Neural progenitor cell (in vitro differentiated cells): ENCODE results near the gene PRDM16.

Experiments
- EZH2 ChIP-seq: fragments of 200-600 bp; sonication (generic); IDR thresholded peaks from 2 replicates; pipeline ENCODE4 v1.6.1; 2017; ENCODE audit warnings: antibody characterized with exemption, mild to moderate bottlenecking, moderate library complexity
- EZH2phosphoT487 ChIP-seq: fragments of 200-600 bp; sonication (generic); IDR thresholded peaks from 2 replicates; pipeline ENCODE4 v1.6.1; 2017; ENCODE audit warnings: antibody characterized with exemption
- TF ChIP-seq, protein P1 (sequence below): fragments of 200-600 bp; sonication (generic); IDR thresholded peaks from 2 replicates; pipeline ENCODE4 v1.5.1; 2017; ENCODE audit warnings: antibody characterized with exemption, mild to moderate bottlenecking

DNA sequence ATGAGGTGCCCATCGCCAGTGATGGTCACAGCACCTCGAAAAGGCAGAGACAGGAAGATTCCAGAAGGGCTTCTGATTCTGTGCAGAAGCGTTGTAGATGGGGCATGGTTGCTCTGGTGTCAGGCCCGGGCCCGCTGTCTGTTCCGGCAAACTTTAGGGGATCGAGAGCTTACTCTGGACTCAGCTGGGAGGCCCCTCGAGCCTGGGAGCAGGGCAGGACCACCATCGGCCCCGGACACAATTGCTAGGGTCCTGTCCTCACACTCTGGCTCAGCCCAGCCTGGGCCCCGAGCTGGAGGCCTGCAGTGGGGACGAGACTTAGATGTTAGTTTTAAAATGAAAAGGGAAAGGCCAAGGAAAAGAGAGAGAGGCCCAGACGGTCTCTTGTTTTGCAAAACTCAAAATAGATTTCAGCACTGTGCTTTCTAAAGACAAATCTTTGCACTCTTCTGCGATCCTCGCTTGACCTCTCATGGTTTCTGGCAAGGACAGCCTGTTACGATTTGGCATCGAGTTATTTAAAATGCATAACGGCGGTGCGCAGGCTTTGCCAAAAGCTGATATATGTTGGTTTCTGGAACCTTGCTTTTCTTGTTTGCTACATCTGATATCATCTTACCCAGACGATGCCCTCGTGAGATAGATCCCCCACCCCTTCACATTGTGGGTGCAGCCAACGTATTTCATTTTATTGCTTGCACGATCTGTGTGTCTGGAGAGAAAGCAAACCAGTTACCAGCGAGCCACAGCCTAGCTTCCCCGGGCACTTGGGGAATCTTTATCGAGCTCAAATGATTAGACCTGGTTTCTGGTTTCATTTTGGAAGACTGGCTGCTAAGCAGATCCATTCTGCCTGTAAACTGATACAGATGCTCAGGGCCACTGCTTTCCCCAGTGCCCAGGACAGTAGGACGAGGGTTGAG lies 58.0 kb downstream of the PRDM16 start:
- TF ChIP-seq, protein P1, sequence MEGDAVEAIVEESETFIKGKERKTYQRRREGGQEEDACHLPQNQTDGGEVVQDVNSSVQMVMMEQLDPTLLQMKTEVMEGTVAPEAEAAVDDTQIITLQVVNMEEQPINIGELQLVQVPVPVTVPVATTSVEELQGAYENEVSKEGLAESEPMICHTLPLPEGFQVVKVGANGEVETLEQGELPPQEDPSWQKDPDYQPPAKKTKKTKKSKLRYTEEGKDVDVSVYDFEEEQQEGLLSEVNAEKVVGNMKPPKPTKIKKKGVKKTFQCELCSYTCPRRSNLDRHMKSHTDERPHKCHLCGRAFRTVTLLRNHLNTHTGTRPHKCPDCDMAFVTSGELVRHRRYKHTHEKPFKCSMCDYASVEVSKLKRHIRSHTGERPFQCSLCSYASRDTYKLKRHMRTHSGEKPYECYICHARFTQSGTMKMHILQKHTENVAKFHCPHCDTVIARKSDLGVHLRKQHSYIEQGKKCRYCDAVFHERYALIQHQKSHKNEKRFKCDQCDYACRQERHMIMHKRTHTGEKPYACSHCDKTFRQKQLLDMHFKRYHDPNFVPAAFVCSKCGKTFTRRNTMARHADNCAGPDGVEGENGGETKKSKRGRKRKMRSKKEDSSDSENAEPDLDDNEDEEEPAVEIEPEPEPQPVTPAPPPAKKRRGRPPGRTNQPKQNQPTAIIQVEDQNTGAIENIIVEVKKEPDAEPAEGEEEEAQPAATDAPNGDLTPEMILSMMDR = no peak
- TF ChIP-seq EZH2 (no peak), EZH2phosphoT487 (no peak)
